Keratinocyte (primary cell): ENCODE measurements around the gene FSD1. TPM values are rescaled to one million over a fixed set of nuclear protein-coding genes. Genes with fewer than 3 reads are reported as not detected.

Source experiments
- DNase-seq: peaks from one replicate; pipeline ENCODE4 v3.0.0-alpha.2; 2011; ENCODE audit warnings: low read depth, missing footprints, low spot score
- FAIRE-seq: peaks from 2 replicates; lab custom pipeline; 2011; peaks lifted over from hg19 to GRCh38; lab: Jason Lieb, UNC
- H2AFZ ChIP-seq: 2 replicates; pipeline ENCODE4 v1.6.0; 2012; ENCODE audit warnings: low read length, control low read depth, inconsistent platforms; ENCODE audit not compliant: control insufficient read depth
- H3K27ac ChIP-seq: 2 replicates; pipeline ENCODE4 v1.5.1; 2011; ENCODE audit warnings: low read length; ENCODE audit not compliant: control insufficient read depth, insufficient read depth
- H3K27me3 ChIP-seq: 3 replicates; pipeline ENCODE4 v1.6.0; 2011; ENCODE audit warnings: low read length; ENCODE audit not compliant: control insufficient read depth, insufficient read depth; ENCODE audit errors: extremely low read depth
- H3K36me3 ChIP-seq, 2 experiments: 2 replicates in 1 of 2; 3 replicates in 1 of 2; pipeline ENCODE4 v1.5.1; 2011; ENCODE audit warnings: low read length in 2 of 2, mild to moderate bottlenecking in 1 of 2; ENCODE audit not compliant: control insufficient read depth in 2 of 2, insufficient read depth in 2 of 2; ENCODE audit errors: extremely low read depth in 1 of 2
- H3K4me1 ChIP-seq: 3 replicates; pipeline ENCODE4 v1.5.1; 2011; ENCODE audit warnings: low read length; ENCODE audit not compliant: control insufficient read depth, insufficient read depth; ENCODE audit errors: extremely low read depth
- H3K4me2 ChIP-seq: 3 replicates; pipeline ENCODE4 v1.6.0; 2011; ENCODE audit warnings: low read depth, low read length; ENCODE audit not compliant: control insufficient read depth, insufficient read depth; ENCODE audit errors: extremely low read depth
- H3K4me3 ChIP-seq, 3 experiments: fragments of 200-600 bp in 1 of 3; sonication (generic) in 1 of 3; 2 replicates in 2 of 3; 3 replicates in 1 of 3; pipeline ENCODE4 v1.5.1; 2011 to 2016; ENCODE audit warnings: low read length in 3 of 3, mild to moderate bottlenecking in 3 of 3, control low read depth in 2 of 3, inconsistent platforms in 1 of 3, low read depth in 1 of 3, mixed read lengths in 1 of 3, mixed run types in 1 of 3, moderate library complexity in 1 of 3; ENCODE audit not compliant: control insufficient read depth in 2 of 3, insufficient read depth in 2 of 3; ENCODE audit errors: extremely low read depth in 1 of 3
- H3K79me2 ChIP-seq: 2 replicates; pipeline ENCODE4 v1.6.0; 2012; ENCODE audit warnings: low read length; ENCODE audit not compliant: control insufficient read depth, insufficient read depth
- H3K9ac ChIP-seq: 3 replicates; pipeline ENCODE4 v1.6.0; 2011; ENCODE audit warnings: low read length; ENCODE audit not compliant: control insufficient read depth, insufficient read depth; ENCODE audit errors: extremely low read depth
- H3K9me1 ChIP-seq: 3 replicates; pipeline ENCODE4 v1.6.0; 2011; ENCODE audit warnings: low read length; ENCODE audit not compliant: control insufficient read depth, insufficient read depth; ENCODE audit errors: extremely low read depth
- H3K9me3 ChIP-seq: 2 replicates; pipeline ENCODE4 v1.5.1; 2012; ENCODE audit warnings: low read depth, low read length; ENCODE audit not compliant: control insufficient read depth
- H4K20me1 ChIP-seq: 3 replicates; pipeline ENCODE4 v1.6.0; 2011; ENCODE audit warnings: low read length; ENCODE audit not compliant: control insufficient read depth, insufficient read depth; ENCODE audit errors: extremely low read depth
- CTCF ChIP-seq, 3 experiments: IDR thresholded peaks in 1 of 3; conservative IDR thresholded peaks in 1 of 3; optimal IDR thresholded peaks in 1 of 3; 2 replicates in 2 of 3; 3 replicates in 1 of 3; pipeline versions ENCODE3 to v1.5.1; 2011; ENCODE audit warnings: low read length in 3 of 3, mild to moderate bottlenecking in 3 of 3, moderate library complexity in 2 of 3, control low read depth in 1 of 3, inconsistent platforms in 1 of 3; ENCODE audit not compliant: insufficient read depth in 2 of 3; ENCODE audit errors: extremely low read depth in 1 of 3
- EZH2 ChIP-seq: IDR thresholded peaks from one replicate; pipeline ENCODE4 v1.6.1; 2012; ENCODE audit warnings: inconsistent platforms, mild to moderate bottlenecking, low read length, moderate library complexity
- dilution Hi-C: fragments of 300-500 bp; cut with MboI; formaldehyde crosslinking; loops from one replicate; pipeline ENCODE4 v1.7.0; 2020; ENCODE audit warnings: low sequenced_read_pairs; ENCODE audit not compliant: extremely low pct_ligation_motif_present
- polyA plus RNA-seq, 5 experiments: library from polyadenylated mRNA; depleted of rRNA in 3 of 5; stranded (reverse) in 3 of 5; stranded (forward) in 1 of 5; unstranded in 1 of 5; fragments of >200 nt; gene quantifications; 1 replicate in 1 of 5; 2 replicates in 3 of 5; 3 replicates in 1 of 5; pipeline versions ENCODE4 v1.2.1 to v1.2.3, GENCODE V29; 2011 to 2012; ENCODE audit warnings: missing spikeins in 2 of 5, low read depth in 1 of 5, low replicate concordance in 1 of 5

Gene FSD1
- polyA plus RNA-seq, 1 donor (not counting 4 experiments of a cell fraction or from before 2014, with no cell fraction given), result 0.49 TPM

GRCh38 chr19:4360641-4361151, 56.3 kb downstream of the FSD1 start:
- TF ChIP-seq CTCF (optimal IDR thresholded peaks at IDR 0.05 in 1 of 3, IDR thresholded peaks at IDR 0.05 in 1 of 3, conservative IDR thresholded peaks at IDR 0.05 in 1 of 3; ENCODE audit: extremely low read depth in 1 of 3, insufficient read depth in 2 of 3, low read length in 3 of 3), result no peak
- no peak for TF ChIP-seq EZH2
- H3K9ac ChIP-seq, result no peak overlapping the region
- FAIRE-seq, result no peak
- no peaks in the 10 kb centered on the region for H3K9me1 ChIP-seq
- H3K4me2 ChIP-seq, result no peak overlapping the region
- H3K27me3 ChIP-seq, result no peaks in the 10 kb centered on the region
- H3K36me3 ChIP-seq, result peaks cover 24 to 32% of the 10 kb centered on the region in 2 experiments
- H3K79me2 ChIP-seq, result no peaks in the 10 kb centered on the region
- dilution Hi-C loops, result no loop called here
- no peak overlapping the region for H3K27ac ChIP-seq
- H4K20me1 ChIP-seq, result no peaks in the 10 kb centered on the region
- DNase-seq, result no peak
- H3K4me3 ChIP-seq, result no peak overlapping the region
- H3K4me1 ChIP-seq, result no peaks in the 10 kb centered on the region
- no peak overlapping the region for H2AFZ ChIP-seq
- H3K9me3 ChIP-seq, result no peaks in the 10 kb centered on the region

- FAIRE-seq, result no peak
- H3K36me3 ChIP-seq, result peaks cover 24 to 39% of the 10 kb centered on the region in 2 experiments
- TF ChIP-seq CTCF (optimal IDR thresholded peaks at IDR 0.05 in 1 of 3, IDR thresholded peaks at IDR 0.05 in 1 of 3, conservative IDR thresholded peaks at IDR 0.05 in 1 of 3; ENCODE audit: extremely low read depth in 1 of 3, insufficient read depth in 2 of 3, low read length in 3 of 3) (no peak), EZH2 (no peak)
Measured at GRCh38 chr19:4361152-4362046, 57.0 kb downstream of the FSD1 start.

More at GRCh38 chr19:4361152-4362046, 57.0 kb downstream of the FSD1 start:
- dilution Hi-C loops, result no loop called here
- no peaks in the 10 kb centered on the region for H4K20me1 ChIP-seq
- no peak for DNase-seq
- H3K9me1 ChIP-seq, result no peaks in the 10 kb centered on the region
- H3K4me3 ChIP-seq, result no peak overlapping the region
- no peak overlapping the region for H3K4me2 ChIP-seq
- no peak overlapping the region for H2AFZ ChIP-seq
- H3K4me1 ChIP-seq, result no peaks in the 10 kb centered on the region
- no peak overlapping the region for H3K27ac ChIP-seq
- no peaks in the 10 kb centered on the region for H3K79me2 ChIP-seq
- no peak overlapping the region for H3K9ac ChIP-seq
- H3K27me3 ChIP-seq, result no peaks in the 10 kb centered on the region
- H3K9me3 ChIP-seq, result no peaks in the 10 kb centered on the region
